Ishikawa (cell line): ENCODE data around the gene KRT77.

Experiments used
- CEBPB ChIP-seq: IDR thresholded peaks from 2 replicates; pipeline ENCODE4 v1.6.1; 2012
- CREB1 ChIP-seq: IDR thresholded peaks from 2 replicates; pipeline ENCODE4 v1.6.1; 2012; ENCODE audit warnings: low read depth
- EGR1 ChIP-seq: IDR thresholded peaks from 2 replicates; pipeline ENCODE4 v1.6.1; 2012
- EP300 ChIP-seq: IDR thresholded peaks from 2 replicates; pipeline ENCODE4 v1.6.1; 2012; ENCODE audit warnings: borderline replicate concordance
- FOXM1 ChIP-seq: IDR thresholded peaks from 2 replicates; pipeline ENCODE4 v1.6.1; 2012; ENCODE audit warnings: low read depth, borderline replicate concordance
- MAX ChIP-seq: IDR thresholded peaks from 2 replicates; pipeline ENCODE4 v1.6.1; 2012
- NFIC ChIP-seq: IDR thresholded peaks from 2 replicates; pipeline ENCODE4 v1.6.1; 2012
- RAD21 ChIP-seq: IDR thresholded peaks from 2 replicates; pipeline ENCODE4 v1.6.1; 2012; ENCODE audit warnings: low read depth
- REST ChIP-seq: IDR thresholded peaks from 2 replicates; pipeline ENCODE4 v1.6.1; 2012; ENCODE audit warnings: low read depth, mild to moderate bottlenecking
- TAF1 ChIP-seq: IDR thresholded peaks from 2 replicates; pipeline ENCODE4 v1.6.1; 2012; ENCODE audit warnings: low read depth, mild to moderate bottlenecking
- TCF12 ChIP-seq: IDR thresholded peaks from 2 replicates; pipeline ENCODE4 v1.6.1; 2012; ENCODE audit warnings: low read depth
- TEAD4 ChIP-seq: IDR thresholded peaks from 2 replicates; pipeline ENCODE4 v1.6.1; 2012
- USF1 ChIP-seq: IDR thresholded peaks from 2 replicates; pipeline ENCODE4 v1.6.1; 2012
- YY1 ChIP-seq: IDR thresholded peaks from 2 replicates; pipeline ENCODE4 v1.6.1; 2012; ENCODE audit warnings: low read depth
- ZBTB7A ChIP-seq: IDR thresholded peaks from 2 replicates; pipeline ENCODE4 v1.6.1; 2012; ENCODE audit warnings: low read depth

Gene KRT77

GRCh38 chr12:52702338-52702737, 986 bp downstream of the KRT77 start:
- TF ChIP-seq FOXM1 = no peak
- TF ChIP-seq CEBPB = no peak
- TF ChIP-seq RAD21 = no peak
- TF ChIP-seq YY1 = no peak
- TF ChIP-seq MAX = no peak
- TF ChIP-seq CREB1 = no peak
- no peak for TF ChIP-seq ZBTB7A
- no peak for TF ChIP-seq TCF12
- TF ChIP-seq TEAD4 = no peak
- TF ChIP-seq EGR1 = no peak
- TF ChIP-seq TAF1 = no peak
- TF ChIP-seq REST = no peak
- TF ChIP-seq EP300 = no peak
- no peak for TF ChIP-seq NFIC
- TF ChIP-seq USF1 = no peak

GRCh38 chr12:52701281-52701680, 2.0 kb downstream of the KRT77 start:
- no peak for TF ChIP-seq EP300
- TF ChIP-seq CREB1 = no peak
- no peak for TF ChIP-seq RAD21
- TF ChIP-seq CEBPB = no peak
- TF ChIP-seq FOXM1 = no peak
- no peak for TF ChIP-seq REST
- no peak for TF ChIP-seq USF1
- no peak for TF ChIP-seq TCF12
- TF ChIP-seq TAF1 = no peak
- TF ChIP-seq TEAD4 = no peak
- no peak for TF ChIP-seq NFIC
- TF ChIP-seq YY1 = no peak
- TF ChIP-seq ZBTB7A = no peak

- TF ChIP-seq CEBPB = no peak
- no peak for TF ChIP-seq FOXM1
- no peak for TF ChIP-seq NFIC
- TF ChIP-seq EP300 = no peak
- TF ChIP-seq EGR1 = no peak
- TF ChIP-seq RAD21 = no peak
- TF ChIP-seq CREB1 = no peak
- no peak for TF ChIP-seq REST
- no peak for TF ChIP-seq TAF1
- no peak for TF ChIP-seq ZBTB7A
- TF ChIP-seq MAX = no peak
- no peak for TF ChIP-seq YY1
- no peak for TF ChIP-seq USF1
- no peak for TF ChIP-seq TCF12
Observed at GRCh38 chr12:52699960-52700359, 3.4 kb downstream of the KRT77 start.

- no peak for TF ChIP-seq YY1
- TF ChIP-seq TEAD4 = no peak
- TF ChIP-seq TCF12 = no peak
- no peak for TF ChIP-seq EGR1
- no peak for TF ChIP-seq USF1
- no peak for TF ChIP-seq REST
- TF ChIP-seq ZBTB7A = no peak
- TF ChIP-seq RAD21 = no peak
- TF ChIP-seq NFIC = no peak
- no peak for TF ChIP-seq EP300
- TF ChIP-seq FOXM1 = no peak
- no peak for TF ChIP-seq TAF1
- no peak for TF ChIP-seq MAX
- no peak for TF ChIP-seq CEBPB
- no peak for TF ChIP-seq CREB1
Observed at GRCh38 chr12:52699373-52699772, 4.0 kb downstream of the KRT77 start.
